ENCODE results near the gene CHRM1.

Gene CHRM1

DNA sequence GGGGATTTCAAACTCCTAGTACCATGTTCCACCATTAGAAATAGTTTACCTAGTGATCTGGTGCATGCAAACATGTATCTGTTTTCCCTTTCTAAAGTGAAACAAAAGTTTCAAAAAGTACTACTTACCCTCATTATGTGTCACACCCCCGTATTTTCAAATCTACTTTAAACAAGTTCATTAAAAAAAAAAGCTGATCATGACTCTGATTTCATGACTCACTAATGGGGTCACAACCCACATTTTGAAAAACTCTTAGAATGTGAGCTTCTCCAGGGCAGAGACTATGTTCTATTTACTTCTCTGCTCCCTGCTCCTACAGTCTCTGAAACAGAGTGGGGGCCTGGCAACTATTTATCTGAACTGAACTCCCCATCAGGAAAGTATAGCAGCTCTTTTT is 18.2 kb downstream of the CHRM1 start:
- DNase-seq: no peak

DNA sequence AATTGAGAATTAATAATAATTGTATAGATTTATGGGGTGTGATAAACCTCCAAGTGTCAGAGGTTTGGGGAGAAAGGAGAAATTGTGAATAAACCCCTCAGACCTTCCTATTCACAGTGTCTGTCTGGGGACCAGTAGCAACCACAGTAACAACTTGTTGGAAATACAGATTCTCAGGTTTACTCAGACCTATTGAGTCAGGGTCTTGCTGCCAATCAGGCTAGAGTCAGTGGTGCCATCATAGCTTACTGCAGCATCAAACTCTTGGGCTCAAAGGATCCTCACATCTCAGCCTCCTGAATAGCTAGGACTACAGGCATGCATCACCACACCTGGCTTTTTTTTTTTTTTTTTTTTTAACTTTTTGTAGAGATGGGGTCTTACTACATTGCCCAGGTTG is 23.1 kb downstream of the CHRM1 start:
- no peak for DNase-seq

DNA sequence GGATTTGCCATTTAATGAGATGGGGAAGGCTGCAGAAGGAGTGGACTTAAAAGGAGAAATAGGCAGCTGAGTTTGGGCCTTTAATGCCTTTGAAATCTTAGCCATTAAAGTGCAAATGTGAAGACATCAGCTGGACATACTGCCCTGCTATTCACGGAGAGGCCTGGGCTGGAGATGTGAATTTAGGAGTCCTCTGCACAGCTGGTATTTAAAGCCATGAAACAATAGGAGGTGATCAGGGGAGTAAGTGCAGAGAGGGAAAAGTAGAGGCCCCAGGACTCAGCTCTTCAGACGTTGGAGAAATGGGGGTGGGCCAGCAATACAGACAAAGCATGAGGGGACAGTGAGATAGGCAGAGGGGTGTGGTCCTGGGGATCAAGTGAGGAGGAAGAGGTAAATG is 23.9 kb downstream of the CHRM1 start:
- DNase-seq: no peak

DNA sequence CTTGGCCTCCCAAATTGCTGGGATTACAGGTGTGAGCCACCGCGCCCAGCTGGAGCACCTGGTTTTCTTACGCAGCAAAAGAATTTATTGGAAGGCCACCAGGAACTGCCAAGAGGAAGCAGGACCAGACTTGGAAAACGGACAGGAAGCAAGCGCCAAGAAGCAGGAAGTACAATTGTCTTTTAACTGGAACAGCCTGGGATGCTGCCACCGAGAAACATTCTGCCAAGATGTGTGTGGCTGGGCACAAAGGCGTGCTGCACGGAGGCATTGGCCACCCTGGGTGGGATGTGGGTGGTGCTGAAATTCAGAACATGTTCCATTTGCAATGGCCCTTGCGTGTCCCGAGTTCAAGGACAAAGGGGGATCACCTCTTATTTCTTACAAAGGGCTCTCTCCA is 25.1 kb downstream of the CHRM1 start:
- DNase-seq: no peak

DNA sequence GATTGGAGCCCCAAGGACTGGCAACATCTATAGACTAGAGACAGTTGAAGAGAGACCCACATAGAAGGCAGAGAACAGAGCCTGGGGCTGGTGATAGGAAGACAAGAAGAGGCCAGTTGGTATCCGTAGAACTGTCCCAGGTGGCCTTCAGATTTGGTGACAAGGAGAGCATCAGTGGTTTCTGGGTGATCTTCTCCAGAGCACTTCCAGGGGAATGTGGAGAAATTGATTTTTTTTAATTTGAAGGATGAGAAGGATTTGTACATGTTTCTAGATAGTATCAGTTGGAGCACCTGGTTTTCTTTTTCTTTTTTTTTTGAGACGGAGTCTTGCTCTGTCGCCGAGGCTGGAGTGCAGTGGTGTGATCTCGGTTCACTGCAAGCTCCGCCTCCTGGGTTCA is 25.7 kb downstream of the CHRM1 start:
- DNase-seq: no peak

DNA sequence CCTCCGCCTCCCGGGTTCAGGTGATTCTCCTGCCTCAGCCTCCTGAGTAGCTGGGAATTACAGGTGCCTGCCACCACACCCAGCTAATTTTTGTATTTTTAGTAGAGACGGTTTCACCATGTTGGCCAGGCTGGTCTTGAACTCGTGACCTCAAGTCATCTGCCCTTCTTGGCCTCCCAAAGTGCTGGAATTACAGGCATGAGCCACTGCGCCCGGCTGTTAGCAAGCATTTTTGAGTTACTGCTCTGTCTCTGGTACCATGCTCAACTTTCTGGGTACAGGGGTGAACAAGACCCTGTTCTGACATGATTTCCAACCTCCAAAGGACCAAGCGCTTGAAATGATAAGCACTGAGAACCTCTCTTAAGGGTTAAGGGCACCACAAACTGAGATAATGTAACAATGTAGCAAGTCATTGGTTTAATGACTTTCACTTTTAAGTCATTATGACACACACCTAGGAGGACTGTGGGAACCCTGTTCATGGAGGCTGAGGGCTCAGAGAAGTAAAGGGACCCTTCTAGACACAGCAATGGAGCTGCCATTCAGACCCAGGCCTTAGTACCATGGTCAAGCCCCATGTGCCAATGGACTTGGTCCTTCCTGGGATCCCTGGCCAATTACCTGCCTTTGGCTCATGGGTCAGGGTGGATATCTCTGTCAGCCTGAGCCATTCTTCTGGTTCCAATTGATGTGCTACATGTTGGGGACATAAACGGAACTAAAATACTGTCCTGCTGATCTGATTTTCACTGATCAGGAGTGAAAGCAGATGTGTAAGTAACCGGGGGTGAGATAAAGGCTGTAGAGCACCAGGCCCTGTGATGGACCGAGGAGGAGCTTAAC is 28.9 kb downstream of the CHRM1 start:
- DNase-seq: no peak

DNA sequence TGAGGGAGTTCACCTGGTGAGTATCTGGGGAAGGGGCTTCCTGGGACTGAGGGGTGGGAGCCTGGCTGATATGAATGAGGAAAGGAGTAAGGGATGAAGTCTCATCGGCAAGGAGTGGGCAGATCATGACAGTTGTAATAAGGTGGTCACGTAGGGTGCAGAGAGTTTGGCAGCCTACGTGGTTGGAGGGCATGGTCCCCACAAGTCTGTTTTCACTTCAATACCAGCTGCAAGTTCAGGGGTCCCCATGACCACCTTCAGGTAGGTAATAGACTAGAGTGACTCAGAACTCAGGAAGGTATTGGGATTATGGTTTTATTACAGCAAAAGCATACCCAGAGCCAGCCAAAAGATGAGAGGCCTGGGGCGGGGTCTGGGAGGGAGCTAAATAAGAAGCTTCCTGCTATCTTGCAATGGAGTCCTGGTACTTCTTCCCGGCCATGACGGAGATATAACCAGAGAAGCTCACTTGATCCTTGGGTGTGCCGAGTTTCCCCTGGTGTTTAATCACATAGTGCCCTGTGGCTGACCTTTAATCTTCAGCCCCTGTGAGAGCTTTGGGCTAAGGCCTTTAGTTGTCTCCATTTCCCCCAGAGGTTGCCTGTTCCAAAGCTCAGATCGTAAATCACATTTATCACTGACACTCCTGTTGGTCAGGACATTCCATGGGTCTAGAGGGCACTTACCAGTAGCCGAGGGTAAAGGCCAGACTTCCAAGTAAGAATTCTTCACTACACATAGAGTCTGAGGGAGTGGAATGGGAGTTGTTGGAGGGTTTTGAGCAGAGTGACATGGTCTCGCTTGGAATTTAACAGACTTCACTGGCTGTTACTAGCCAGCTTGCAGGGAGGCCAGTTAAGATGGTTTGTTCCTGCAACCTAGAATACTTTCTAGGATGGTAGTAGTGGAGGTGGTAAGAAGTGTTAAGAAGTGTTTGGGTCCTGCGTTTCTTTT is 31.4 kb downstream of the CHRM1 start:
- no peak for DNase-seq

DNA sequence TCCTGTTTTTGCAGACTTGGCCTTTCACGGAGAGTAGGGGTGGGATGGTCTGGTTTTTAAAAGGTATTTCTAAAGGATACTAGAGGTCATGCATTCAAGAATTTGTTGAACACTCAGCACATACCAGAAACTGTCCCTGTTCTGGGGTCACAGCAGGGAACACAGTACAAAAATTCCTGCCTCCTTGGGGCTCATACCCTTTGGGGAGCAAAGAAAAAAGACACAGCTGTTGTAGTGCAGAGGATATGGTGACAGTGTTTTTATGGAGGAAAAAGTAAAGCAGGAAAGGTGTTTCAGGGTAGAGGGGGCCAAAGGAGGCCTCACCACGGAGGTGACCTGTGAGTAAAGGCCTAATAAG is 32.1 kb downstream of the CHRM1 start:
- DNase-seq: no peak

DNA sequence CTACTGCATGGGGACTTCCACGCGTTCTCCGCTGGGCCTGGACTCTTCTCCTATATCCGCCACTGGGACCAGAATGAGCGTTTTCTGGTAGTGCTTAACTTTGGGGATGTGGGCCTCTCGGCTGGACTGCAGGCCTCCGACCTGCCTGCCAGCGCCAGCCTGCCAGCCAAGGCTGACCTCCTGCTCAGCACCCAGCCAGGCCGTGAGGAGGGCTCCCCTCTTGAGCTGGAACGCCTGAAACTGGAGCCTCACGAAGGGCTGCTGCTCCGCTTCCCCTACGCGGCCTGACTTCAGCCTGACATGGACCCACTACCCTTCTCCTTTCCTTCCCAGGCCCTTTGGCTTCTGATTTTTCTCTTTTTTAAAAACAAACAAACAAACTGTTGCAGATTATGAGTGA is 32.8 kb downstream of the CHRM1 start:
- no peak for DNase-seq

DNA sequence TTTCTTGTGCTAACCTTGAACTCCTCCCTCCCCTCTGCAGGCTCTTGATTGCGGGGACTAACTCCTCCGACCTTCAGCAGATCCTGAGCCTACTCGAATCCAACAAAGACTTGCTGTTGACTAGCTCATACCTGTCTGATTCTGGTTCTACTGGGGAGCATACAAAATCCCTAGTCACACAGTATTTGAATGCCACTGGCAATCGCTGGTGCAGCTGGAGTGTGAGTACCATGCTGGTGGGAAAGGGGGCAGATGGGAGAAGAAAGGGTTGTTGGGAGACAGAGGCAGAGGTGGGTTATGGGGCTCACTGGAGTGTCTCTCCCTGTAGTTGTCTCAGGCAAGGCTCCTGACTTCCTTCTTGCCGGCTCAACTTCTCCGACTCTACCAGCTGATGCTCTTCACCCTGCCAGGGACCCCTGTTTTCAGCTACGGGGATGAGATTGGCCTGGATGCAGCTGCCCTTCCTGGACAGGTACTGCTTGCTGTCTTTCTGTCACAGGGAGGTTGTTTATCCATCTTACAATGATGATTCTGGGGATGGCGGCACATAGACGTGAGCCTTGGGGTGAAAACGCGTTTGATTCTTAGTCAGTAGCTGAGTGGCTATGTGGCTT is 35.9 kb downstream of the CHRM1 start:
- DNase-seq: no peak

DNA sequence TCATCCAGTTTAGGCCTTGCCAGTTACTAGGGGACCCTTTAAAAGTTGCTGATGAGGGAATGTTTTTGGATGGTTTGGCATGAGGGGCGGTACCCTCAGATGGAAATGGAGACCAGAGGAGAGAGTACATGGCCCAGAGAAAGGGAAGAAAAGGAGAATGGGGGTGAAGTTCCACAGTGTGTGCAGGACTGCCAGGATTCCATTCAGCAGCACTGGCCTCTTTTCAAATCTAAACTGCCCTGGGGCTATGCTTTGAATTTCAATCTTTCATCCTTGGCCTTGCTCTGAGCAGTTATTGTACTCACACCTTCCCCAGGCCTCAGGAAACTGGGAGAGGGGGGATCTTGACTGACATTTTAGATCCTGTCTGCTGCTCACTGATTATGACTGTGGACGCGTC is 37.5 kb downstream of the CHRM1 start:
- DNase-seq: no peak

DNA sequence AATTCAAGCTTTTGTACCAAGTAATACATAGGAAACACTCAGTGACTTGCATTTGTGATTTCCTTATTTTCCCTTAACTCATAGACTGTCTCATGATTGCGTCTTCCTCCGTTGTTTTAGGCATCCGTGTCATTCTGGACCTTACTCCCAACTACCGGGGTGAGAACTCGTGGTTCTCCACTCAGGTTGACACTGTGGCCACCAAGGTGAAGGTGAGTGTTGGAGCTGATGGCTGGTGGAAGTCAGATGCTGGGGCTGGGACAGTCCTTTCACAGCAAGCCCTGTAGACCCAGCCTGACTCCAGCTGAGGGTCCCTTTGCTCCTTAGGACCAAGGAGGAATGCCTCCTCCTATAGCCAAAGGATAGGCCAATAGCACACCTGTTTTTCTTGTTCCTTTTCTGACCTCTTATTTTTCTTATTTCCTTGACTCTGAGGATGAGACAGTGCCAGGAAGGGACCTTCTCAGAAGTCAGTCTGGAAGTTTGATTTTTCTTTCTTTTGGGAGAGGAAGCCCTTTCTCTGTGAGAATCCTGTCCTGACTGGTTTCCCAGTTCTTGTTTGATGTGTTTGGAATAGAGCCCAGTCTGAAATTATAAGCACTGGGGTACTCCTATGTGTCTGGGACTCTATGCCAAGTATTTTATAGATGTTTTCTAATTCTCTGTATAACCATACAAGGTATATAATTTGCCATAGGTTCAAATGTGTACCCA is 38.2 kb downstream of the CHRM1 start:
- DNase-seq: no peak

DNA sequence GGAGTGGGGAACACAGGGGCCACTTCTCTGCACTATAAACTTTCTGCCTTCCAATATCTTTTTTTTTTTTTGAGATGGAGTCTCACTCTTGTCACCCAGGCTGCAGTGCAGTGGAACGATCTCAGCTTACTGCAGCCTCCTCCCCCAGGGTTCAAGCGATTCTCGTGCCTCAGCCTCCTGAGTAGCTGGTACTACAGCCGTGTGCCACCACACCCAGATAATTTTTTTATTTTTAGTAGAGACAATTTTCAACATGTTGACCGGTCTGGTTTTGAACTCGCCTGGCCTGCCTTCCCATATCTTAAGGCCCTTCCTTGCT is 38.8 kb downstream of the CHRM1 start:
- DNase-seq: no peak

DNA sequence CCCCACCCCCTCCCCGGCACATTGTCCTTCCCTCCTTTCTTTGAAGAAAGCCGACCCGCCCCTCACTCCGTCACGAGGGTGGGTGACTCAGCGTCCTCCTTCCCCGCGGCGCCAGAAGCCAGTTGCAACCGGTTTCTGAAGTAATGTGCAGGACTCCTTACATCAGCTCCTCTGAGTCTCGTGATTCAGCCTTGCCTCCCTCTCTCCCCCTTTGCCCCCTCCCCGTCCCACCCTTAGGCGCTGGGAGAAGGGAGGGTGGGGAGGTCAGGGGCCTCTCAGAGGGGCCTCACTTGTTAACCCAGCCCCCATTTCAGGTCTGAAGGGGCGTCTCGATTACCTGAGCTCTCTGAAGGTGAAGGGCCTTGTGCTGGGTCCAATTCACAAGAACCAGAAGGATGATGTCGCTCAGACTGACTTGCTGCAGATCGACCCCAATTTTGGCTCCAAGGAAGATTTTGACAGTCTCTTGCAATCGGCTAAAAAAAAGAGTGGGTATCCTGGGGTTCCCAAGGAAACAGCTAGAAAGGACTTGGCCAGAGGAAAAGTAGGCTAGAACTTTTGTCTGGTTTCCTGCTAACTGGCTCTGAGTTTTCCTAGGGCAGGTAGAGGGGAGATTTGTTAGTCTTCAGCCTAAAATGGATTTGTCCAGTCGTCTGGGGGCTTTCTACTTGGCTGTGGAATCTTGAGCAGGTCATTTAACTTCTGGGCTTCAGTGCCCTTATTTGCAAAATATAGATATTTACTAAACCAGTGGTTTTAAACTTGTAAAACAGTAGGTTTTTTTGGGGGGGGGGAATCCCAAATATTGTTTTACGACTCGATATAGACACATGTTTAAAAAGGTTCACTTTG is 39.4 kb downstream of the CHRM1 start:
- DNase-seq: peak; percentile 96

DNA sequence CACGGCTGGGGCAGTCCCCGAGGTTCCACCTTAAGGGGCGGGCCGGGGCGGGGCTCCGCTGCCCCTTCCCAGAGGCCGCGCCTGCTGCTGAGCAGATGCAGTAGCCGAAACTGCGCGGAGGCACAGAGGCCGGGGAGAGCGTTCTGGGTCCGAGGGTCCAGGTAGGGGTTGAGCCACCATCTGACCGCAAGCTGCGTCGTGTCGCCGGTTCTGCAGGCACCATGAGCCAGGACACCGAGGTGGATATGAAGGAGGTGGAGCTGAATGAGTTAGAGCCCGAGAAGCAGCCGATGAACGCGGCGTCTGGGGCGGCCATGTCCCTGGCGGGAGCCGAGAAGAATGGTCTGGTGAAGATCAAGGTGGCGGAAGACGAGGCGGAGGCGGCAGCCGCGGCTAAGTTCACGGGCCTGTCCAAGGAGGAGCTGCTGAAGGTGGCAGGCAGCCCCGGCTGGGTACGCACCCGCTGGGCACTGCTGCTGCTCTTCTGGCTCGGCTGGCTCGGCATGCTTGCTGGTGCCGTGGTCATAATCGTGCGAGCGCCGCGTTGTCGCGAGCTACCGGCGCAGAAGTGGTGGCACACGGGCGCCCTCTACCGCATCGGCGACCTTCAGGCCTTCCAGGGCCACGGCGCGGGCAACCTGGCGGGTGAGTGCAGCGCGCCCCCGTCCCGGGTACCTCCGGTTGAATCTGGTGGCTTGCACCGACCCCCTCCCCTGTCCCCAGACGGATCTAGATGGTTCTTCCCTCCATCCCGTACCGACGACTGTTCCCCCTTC is 40.2 kb downstream of the CHRM1 start, which contains the start of gene SLC3A2:
Gene SLC3A2, plus strand, starts transcription at position 94 of the 776 bp plus-strand sequence. Its CDS starts 128 bp downstream, at position 222.
- peak; percentile 86 for DNase-seq

DNA sequence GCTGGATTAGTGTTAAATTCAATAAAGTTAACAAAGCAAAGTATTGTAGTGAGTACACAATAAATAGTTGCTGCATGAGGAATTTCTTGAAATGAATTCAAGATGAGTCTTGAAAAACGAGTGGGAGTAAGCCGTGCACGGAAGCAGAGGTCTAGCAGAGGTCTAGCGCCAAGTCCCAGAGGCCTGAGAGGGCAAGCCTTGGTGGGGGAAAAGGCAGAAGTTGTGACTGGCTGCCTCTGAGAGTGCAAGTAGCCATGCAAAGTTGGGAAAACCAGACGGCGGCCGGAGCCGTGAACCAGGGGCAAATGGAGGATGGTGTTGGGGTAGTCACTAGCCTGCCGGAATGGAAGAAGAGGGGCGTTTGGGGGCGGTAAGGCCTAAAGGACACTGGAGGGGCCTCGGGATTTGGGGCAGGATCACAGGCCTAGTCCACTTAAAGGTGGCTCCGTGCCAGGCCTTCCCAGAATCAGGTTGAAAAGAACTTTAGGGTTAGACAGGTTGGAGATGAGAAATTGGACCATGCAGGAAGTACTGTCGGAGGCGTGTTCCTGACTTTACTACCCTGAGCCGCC is 40.8 kb downstream of the CHRM1 start:
- DNase-seq: peak; percentile 56

DNA sequence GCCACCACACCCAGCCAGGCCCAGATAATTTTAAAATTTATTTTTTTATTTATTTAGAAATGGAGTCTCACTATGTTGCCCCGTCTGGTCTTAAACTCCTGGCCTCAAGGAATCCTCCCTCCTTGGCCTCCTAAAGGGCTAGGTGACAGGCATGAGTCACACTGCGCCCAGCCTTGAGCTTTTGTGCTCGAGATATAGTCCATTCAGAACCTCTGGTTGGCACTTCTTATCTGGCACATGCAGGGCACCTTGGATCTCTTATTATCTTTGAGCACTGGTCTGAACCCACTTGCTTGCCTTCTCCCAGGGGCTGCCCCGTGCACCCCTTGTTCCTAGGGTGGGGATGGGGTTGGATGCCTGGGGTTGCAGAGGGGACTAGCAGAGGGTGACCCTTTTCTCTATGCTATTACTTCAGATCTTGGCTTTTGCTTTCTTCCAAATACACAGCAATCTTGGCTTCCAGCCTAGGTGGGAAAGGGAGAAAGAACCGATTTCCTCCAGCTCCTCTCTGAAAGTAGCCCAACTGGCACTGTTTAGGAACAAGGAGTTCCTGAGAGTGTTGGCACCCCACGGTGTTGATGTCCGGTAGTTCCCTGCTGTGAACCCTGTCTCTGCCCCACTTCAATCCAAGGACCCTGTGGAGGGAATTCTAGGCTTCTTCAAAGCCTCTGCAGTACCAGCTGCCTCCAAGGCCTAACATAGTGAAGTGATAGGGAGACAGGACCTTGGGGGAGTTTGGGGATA is 41.8 kb downstream of the CHRM1 start:
- DNase-seq: no peak

DNA sequence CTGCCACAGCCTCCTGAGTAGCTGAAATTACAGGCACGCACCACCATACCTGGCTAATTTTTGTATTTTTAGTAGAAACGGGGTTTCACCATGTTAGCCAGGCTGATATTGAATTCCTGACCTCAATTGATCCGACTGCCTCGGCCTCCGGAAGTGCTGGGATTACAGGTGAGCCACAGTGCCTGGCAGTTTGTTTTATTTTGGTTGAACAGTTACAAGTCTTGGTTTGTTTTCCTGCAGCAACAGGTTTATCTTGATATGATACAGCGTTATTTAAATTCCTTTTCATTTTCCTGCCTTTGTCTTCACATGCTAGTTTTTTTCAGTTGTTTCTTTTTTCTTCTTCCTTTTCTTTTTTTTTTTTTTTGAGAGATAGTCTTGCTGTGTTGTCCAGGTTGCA is 44.5 kb downstream of the CHRM1 start:
- no peak for DNase-seq

DNA sequence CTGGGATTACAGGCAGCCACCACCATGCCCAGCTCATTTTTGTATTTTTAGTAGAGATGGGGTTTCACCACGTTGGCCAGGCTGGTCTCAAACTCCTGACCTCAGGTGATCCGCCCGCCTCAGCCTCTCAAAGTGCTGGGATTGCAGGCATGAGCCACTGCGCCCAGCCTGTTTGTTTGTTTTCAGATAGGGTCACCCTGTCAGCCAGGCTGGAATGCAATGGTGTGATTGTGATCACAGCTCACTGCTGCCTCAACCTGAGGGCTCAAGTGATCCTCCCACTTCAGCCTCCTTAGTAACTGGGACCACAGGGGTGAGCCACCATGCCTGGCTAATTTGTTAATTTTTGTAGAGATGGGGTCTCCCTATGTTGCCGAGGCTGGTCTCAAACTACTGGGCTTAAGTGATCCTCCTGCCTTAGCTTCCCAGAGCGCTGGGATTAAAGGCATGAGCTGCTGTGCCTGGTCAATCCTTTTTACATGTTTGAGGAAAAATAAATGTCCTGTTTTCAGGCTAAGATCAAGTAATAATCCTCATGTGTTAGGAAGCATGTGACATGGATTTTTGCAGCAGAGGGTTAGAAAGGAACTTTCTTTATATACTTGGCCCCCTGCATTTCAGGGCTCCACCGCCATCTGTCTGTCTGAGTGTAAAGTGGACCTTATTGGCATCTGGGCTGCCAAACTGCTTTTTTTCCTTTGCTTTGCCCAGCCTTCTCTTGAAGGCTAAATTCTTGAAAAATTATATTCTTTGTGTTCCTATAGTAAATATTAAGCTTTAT is 45.3 kb downstream of the CHRM1 start:
- DNase-seq: no peak
